ENCODE measurements around the gene KIF5C.

DNA sequence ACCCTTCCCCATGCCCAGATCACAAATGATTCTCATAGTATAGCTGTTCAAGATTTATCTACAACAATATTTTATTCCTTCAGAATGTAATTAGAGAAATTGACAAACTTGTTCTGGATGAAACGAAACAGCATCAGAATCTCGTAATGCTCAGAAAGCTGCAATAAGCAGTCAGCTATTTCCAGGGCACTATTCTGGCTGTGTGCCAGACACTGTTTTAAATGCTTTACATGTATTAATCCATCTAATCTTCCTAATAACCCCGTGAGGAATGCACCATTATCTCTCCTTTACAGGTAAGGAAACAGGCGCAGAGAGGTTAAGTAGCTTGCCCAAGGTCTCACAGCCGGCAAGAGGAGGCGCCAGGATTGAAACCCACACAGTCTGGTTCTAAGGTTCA lies 153.3 kb downstream of the KIF5C start:
- TF ChIP-seq EZH2 (IDR thresholded peaks at IDR 0.05; ENCODE audit: insufficient read depth, poor library complexity, severe bottlenecking): no peak
- TF ChIP-seq EZH2phosphoT487 (IDR thresholded peaks at IDR 0.05; ENCODE audit: insufficient read depth, low read depth): no peak

Data from GM23248 (cell line).